ENCODE measurements around the gene GRK6. TPM values are rescaled to one million over a fixed set of nuclear protein-coding genes. Genes with fewer than 3 reads are reported as not detected.
"Not testable (repeated sequence)": the region's sequence is repeated elsewhere in the genome, so short reads cannot be mapped to it uniquely, and the experiment has no call there.

Gene GRK6
- total RNA-seq, 8 experiments from 2014 or later, result 16.2 to 29.5 (median 21.5) TPM

DNA sequence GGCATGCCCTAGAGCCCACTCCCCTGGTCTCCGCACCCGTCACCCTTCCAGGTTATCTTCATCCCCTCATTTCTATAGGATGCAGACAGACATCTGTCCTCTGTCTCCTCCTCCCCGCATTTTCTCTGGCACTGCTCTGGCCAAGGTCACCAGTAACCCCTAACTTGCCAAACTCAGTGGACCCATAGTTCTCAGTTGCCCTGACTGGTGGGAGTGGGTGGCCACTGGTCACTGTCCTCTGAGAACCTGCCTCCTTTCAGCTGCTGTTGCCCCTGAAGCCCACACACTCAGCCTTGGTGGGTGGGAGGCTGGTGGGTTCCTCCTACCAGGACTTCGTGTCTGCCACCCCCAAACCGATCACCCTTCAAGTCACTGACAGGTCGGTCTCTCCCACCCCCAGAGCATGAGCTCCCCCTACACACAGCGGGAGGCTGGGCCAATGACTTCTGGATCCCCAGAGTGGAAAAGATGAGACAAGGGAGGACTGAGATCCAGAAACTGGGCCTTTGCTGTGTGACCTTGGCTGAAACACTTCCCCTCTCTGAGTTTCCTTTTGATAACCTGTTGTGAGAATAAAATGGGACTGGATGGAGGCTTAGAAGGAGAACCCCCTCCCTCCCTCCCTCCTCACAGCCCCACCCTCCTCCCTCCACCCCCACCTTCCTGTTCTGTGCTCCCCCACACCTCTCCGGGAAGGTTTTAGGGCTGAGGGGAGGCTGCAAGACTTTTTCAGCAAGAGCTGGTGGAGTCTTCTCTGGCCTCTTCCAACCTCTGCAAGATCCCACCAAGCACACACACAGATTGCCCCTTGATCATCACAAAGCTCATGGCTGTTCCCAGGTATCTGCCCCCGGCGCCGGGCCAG, 49.3 kb downstream of the GRK6 start:
- no peak for ATAC-seq (replicated peaks in 6 of 8)
- H3K27ac ChIP-seq, result no peak overlapping the region
- WGBS, 10 experiments, result 25 to 100% (median 90%) methylated on average over 1 to 4 of the region's 11 CpGs; no CpG with 5 or more reads in 7 of the 10 experiments
- H3K4me3 ChIP-seq, result no peak overlapping the region
- peaks cover 28 to 29% of the 10 kb centered on the region in 2 donors for H3K4me1 ChIP-seq (replicated peaks in 1 of 2)
- in situ Hi-C loops (cut with MboI; ENCODE audit: low pct_unique_long_range_greater_than_20kb in 2 of 9, low sequenced_read_pairs in 9 of 9, unreplicated experiment in 9 of 9), result loop anchor here in 1 of 9 experiments (25.0 kb wide), 1 partner anchor 88 kb away; the partner anchor contains the start of gene SLC34A1

DNA sequence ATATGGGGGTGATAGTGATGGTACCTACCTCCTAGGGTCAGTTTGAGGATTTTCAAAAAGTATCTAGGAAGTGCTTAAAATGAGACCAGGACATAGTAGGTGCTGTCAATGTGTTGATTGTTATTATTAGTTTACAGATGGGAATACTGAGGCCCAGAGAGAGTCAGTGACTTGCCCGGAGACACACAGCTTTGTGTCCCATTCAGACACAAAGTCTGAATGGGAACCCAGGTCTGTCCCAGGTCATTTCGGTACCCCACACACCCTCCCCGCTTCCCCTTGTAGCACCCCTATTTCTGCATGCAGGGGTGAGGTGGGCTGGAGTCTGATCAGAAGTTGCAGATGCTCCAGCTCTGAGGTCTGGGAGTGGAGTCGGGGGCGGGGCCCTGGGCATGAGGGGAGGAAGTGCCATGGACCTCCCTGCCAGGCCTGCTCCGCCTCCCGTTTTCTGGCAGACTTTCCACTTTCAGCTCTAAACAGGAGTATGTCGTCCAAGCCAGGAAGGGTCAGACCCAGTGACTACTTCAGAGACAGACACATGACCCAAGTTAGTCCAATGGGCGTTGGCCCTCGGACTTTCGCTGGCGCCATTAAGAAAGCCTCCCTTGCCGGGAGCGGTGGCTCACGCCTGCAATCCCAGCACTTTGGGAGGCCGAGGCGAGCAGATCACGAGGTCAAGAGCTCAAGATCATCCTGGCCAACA, 50.2 kb downstream of the GRK6 start:
- no peak for ATAC-seq (replicated peaks in 6 of 8)
- H3K27ac ChIP-seq, result no peak overlapping the region
- 53 to 96% (median 90%) methylated on average over 3 to 13 of the region's 18 CpGs; no CpG with 5 or more reads in 6 of the 10 experiments for WGBS, 10 experiments
- in situ Hi-C loops (cut with MboI; ENCODE audit: low pct_unique_long_range_greater_than_20kb in 2 of 9, low sequenced_read_pairs in 9 of 9, unreplicated experiment in 9 of 9), result loop anchor here in 1 of 9 experiments (25.0 kb wide), 1 partner anchor 89 kb away; the partner anchor contains the start of gene SLC34A1
- no peak overlapping the region for H3K4me3 ChIP-seq
- peaks cover 19 to 20% of the 10 kb centered on the region in 2 donors for H3K4me1 ChIP-seq (replicated peaks in 1 of 2)

DNA sequence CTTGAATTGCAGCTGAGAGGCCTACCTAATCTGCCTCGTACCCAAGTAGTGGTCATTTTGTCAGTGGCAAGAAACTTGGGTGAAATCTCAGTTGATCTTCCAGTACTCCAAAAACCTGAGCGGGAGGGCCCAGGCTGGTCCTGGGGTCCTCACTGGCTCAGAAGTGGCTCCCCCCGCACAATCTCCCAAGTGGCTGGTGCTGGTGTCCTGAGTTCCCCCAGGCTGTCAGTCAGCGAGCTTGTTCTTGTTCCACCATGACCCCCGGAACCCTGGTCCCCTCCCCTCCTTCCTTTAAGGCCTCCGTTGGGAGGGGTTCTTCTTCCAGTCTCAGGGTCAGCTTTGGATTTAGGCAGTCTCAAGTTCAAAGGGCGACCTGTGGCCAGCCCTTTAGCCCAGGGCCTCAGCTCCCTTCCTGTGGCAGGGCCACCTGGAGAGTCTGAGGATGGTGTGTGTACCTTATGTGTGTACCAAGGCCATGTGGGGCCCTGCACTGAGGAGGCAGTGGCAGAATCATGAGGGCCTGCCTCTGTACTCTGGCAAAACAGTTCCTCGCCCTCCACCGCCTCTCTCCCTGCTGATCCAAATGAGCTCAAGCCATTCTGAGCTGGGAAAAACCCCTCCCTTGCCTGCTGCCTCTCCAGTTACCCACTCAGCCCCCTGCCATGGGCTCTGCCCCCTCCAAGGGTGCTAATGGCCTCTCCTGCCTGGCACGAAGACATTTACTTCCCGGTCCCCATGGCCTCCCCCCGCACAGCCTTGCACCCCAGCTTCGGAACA, 51.4 kb downstream of the GRK6 start:
- WGBS, 10 experiments, result 93 to 100% (median 94%) methylated on average over 1 to 6 of the region's 13 CpGs; no CpG with 5 or more reads in 5 of the 10 experiments
- Histone ChIP-seq H3K4me3 (no peak overlapping the region), H3K4me1 (replicated peaks in 1 of 2) (peaks cover 20 to 22% of the 10 kb centered on the region in 2 donors), H3K27ac (no peak overlapping the region)
- in situ Hi-C loops (cut with MboI; ENCODE audit: low pct_unique_long_range_greater_than_20kb in 2 of 9, low sequenced_read_pairs in 9 of 9, unreplicated experiment in 9 of 9), result loop anchor here in 1 of 9 experiments (25.0 kb wide), 1 partner anchor 91 kb away; the partner anchor contains the start of gene SLC34A1
- no peak for ATAC-seq (replicated peaks in 6 of 8)

DNA sequence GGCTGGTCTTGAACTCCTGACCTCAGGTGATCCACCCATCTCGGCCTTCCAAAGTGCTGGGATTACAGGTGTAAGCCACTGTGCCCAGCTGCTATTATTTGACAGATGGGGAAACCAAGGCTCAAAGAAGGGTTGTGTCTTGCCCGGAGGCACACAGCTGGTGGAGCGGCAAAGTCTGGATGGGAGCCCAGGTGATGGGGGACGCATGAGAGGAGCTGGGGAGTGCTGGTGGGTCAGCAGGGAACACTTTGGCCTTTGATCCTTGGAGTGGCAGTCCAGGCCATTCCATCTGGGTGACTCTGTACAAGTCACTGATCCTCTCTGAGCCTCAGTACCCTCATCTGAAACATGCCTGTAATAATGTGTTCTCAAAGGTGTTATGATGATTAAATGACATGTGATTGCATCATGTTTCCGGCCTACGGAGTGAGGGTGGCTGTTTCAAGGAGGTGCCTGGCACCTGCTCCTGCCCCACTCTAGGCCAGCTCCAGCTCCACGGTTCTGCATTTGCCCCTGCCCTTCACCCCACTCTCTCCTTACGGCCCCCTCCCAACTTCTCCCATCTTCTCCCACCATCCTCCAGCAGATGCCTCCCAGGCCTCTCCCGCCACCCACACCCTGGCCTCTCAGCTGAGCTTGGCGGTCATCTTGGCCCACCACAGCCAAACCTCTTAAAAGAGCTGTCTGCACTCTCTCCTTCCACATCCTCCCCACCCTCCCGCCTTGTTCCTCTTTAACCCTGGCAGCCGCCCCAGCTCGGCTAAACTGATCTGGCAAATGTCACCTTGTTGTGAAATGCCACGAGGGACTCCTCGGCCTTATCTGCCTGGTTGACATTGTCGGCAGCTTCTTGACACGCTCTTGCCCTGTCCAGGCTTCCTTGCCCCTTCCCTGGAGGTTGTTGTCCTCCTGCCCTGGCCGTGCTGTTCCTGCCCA, 52.5 kb downstream of the GRK6 start:
- in situ Hi-C loops (cut with MboI; ENCODE audit: low pct_unique_long_range_greater_than_20kb in 2 of 9, low sequenced_read_pairs in 9 of 9, unreplicated experiment in 9 of 9), result loop anchor here in 1 of 9 experiments (25.0 kb wide), 1 partner anchor 92 kb away; the partner anchor contains the start of gene SLC34A1

DNA sequence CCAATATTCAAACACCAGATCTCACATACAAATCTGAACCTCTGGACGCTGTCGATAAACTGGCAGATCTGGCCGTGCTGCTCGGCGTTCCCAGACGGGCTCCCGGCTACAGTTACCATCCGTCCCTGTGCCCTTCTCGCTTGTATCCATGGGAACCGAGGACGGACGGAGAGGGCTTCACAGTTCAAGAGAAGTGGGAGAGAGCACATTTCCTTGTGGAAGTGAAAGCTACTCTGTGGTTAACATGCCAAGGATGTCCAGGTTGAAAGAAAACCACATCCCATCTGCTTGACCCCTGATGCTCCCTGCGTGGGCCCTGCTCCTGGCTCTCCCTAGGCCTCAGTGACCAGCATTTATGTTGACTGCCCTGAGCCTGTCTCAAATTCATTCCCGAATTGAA, 53.3 kb downstream of the GRK6 start:
- H3K4me3 ChIP-seq, result no peak overlapping the region
- no peak overlapping the region for H3K27ac ChIP-seq
- in situ Hi-C loops (cut with MboI; ENCODE audit: low pct_unique_long_range_greater_than_20kb in 2 of 9, low sequenced_read_pairs in 9 of 9, unreplicated experiment in 9 of 9), result loop anchor here in 1 of 9 experiments (25.0 kb wide), 1 partner anchor 92 kb away; the partner anchor contains the start of gene SLC34A1
- peaks cover 14 to 16% of the 10 kb centered on the region in 2 donors for H3K4me1 ChIP-seq (replicated peaks in 1 of 2)
- peak in 3 of 8 experiments; percentile 21 to 71 (median 40) for ATAC-seq (replicated peaks in 6 of 8)
- 0 to 100% (median 56%) methylated on average over 1 to 7 of the region's 14 CpGs; no CpG with 5 or more reads in 2 of the 10 experiments for WGBS, 10 experiments

More for the DNA sequence above, 52.5 kb downstream of the GRK6 start:
- WGBS, 10 experiments, result 0 to 100% (median 60%) methylated on average over 1 to 7 of the region's 18 CpGs; no CpG with 5 or more reads in 3 of the 10 experiments
- peak in 4 of 8 experiments; percentile 3 to 41 (median 25) for ATAC-seq (replicated peaks in 6 of 8)
- Histone ChIP-seq H3K27ac (no peak overlapping the region), H3K4me3 (no peak overlapping the region), H3K4me1 (replicated peaks in 1 of 2) (peaks cover 21% of the 10 kb centered on the region in 2 donors)

DNA sequence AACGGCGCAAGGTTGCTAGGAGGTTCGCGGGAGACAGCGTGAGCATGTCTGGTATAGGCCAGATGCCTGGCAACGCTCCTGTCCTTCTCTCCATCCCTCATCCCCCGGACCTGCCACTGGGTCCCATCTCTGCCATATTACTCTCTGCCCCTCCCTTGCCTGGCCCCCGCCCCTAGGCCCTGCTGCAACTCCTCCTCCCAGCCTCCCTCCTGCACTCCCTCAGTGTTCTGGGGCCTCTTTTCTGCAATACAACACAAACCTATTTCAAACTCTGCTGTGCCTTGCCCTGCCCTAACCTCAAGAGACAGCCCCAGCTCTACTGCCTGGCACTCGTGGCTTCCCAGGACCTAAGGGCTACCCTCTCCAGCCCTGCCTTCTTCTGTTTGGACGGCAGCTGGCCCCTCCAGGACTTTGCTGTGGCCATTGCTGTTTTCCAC, 55.9 kb downstream of the GRK6 start:
- peaks cover 14 to 15% of the 10 kb centered on the region in 2 donors for H3K4me1 ChIP-seq (replicated peaks in 1 of 2)
- in situ Hi-C loops (cut with MboI; ENCODE audit: low pct_unique_long_range_greater_than_20kb in 2 of 9, low sequenced_read_pairs in 9 of 9, unreplicated experiment in 9 of 9), result loop anchor here in 1 of 9 experiments (25.0 kb wide), 1 partner anchor 95 kb away; the partner anchor contains the start of gene SLC34A1
- peak; percentile 5 to 77 (median 62) for ATAC-seq (replicated peaks in 6 of 8)
- WGBS, 10 experiments, result 17 to 100% (median 90%) methylated on average over 1 to 5 of the region's 10 CpGs; no CpG with 5 or more reads in 2 of the 10 experiments
- H3K4me3 ChIP-seq, result no peak overlapping the region
- H3K27ac ChIP-seq, result peak overlapping the region in 1 of 2 donors; percentile 14

DNA sequence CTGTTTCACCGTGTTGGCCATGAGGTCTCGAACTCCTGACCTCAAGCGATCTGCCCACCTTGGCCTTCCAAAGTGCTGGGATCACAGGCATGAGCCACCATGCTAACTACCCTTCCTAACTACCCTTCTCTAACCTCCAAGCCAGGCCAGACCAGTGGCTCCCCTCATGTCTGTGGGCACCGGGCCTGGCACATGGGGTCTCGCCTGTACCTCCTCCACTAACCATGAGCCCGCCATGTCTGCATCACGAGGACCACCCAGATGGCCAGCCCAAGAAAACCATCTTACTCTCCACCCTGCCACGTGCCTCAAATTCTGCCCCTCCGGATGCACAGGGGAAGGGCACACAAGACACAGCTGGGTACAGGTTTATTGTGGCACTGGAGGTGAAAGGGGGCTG, 56.6 kb downstream of the GRK6 start:
- in situ Hi-C loops (cut with MboI; ENCODE audit: low pct_unique_long_range_greater_than_20kb in 2 of 9, low sequenced_read_pairs in 9 of 9, unreplicated experiment in 9 of 9), result loop anchor here in 1 of 9 experiments (25.0 kb wide), 1 partner anchor 96 kb away; the partner anchor contains the start of gene SLC34A1
- 94 to 100% (median 100%) methylated on average over 1 to 6 of the region's 9 CpGs; no CpG with 5 or more reads in 7 of the 10 experiments for WGBS, 10 experiments
- Histone ChIP-seq H3K27ac (no peak overlapping the region), H3K4me3 (no peak overlapping the region), H3K4me1 (replicated peaks in 1 of 2) (peaks cover 14 to 15% of the 10 kb centered on the region in 2 donors)
- no peak for ATAC-seq (replicated peaks in 6 of 8)

DNA sequence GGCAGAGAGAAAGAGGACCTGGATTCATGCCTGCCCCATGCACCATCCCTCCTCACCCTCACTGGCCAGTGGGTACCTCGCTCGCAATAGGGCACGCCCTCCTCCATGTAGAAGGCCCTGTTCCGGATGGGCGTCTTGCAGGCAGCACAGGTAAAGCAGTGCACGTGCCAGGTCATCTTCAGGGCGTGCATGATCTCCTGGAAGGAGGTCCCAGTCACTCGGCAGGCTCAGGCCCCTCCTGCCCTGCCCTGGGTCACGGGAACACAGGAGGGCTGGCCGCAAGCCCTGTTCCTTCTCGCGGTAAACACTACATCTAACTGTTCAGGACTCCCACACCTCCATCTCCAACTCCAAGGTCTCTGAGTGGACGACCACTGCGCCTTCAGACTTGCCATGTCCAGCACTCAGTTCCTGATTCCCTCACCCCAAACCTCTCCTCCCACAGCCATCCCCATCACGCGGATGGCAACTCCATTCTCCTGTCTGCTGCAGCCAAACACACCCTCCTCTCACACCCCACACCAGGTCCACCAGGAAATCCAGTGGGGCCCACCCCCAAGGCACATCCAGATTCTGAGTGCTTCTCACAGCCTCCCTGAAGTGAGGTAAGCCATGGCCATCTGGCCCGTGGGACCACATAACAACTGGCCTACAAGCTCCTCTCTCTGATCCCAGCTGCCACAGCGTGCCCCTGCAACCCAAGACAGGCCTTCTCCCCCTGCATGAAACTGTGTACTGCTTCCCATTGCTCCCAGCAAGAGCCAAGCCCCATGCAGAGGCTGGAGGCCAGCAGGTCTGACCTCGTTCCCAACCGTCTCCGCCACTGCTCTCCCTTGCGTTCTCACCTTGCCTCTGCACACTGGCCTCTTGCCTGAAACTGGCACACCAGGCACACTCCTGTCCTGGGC, 57.8 kb downstream of the GRK6 start:
- in situ Hi-C loops (cut with MboI; ENCODE audit: low pct_unique_long_range_greater_than_20kb in 2 of 9, low sequenced_read_pairs in 9 of 9, unreplicated experiment in 9 of 9), result loop anchor here in 1 of 9 experiments (25.0 kb wide), 1 partner anchor 97 kb away; the partner anchor contains the start of gene SLC34A1
- ATAC-seq (replicated peaks in 6 of 8), result peak in 1 of 8 experiments; percentile 2
- Histone ChIP-seq H3K27ac (no peak overlapping the region), H3K4me1 (replicated peaks in 1 of 2) (peaks cover 10 to 15% of the 10 kb centered on the region in 2 donors), H3K4me3 (no peak overlapping the region)
- WGBS, 10 experiments, result 60 to 100% (median 98%) methylated on average over 1 to 8 of the region's 22 CpGs; no CpG with 5 or more reads in 5 of the 10 experiments

DNA sequence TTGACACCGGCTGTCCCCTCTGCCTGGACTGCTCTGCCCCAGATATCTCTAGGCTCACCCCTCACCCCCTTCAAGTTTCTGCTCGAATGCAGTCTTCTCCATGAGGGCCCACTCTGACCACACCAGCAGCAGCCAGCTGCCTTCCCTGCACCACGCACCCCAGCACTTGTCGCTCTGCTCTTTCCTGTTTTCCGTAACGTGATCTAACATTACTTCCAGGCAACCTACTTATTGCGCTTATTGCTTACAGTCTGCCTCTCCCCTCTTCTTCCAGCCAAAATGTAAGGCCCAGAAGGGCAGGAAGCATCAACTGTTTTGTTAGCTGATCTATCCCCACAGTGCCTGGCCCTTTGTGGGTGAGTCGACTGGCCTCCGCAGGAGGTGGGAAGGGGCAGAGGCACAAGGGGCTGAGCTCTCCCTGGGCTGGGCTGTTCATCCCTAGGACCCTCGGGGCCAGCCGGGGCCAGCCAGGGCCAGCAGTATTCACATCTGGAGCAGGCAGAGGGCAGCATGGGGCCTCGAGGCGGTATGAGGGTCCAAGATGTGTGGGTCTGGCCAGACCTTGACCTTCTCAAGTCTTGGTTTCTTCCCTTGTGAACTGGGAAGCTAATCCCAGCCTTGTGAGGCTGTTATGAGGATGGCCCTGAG, 58.5 kb downstream of the GRK6 start:
- in situ Hi-C loops (cut with MboI; ENCODE audit: low pct_unique_long_range_greater_than_20kb in 2 of 9, low sequenced_read_pairs in 9 of 9, unreplicated experiment in 9 of 9), result loop anchor here in 1 of 9 experiments (25.0 kb wide), 1 partner anchor 98 kb away; the partner anchor contains the start of gene SLC34A1
- H3K4me1 ChIP-seq (replicated peaks in 1 of 2), result peaks cover 10 to 18% of the 10 kb centered on the region in 2 donors
- ATAC-seq (replicated peaks in 6 of 8), result no peak
- no peak overlapping the region for H3K27ac ChIP-seq
- no peak overlapping the region for H3K4me3 ChIP-seq
- WGBS, 10 experiments, result 78 to 100% (median 89%) methylated on average over 1 to 9 of the region's 13 CpGs; no CpG with 5 or more reads in 2 of the 10 experiments

DNA sequence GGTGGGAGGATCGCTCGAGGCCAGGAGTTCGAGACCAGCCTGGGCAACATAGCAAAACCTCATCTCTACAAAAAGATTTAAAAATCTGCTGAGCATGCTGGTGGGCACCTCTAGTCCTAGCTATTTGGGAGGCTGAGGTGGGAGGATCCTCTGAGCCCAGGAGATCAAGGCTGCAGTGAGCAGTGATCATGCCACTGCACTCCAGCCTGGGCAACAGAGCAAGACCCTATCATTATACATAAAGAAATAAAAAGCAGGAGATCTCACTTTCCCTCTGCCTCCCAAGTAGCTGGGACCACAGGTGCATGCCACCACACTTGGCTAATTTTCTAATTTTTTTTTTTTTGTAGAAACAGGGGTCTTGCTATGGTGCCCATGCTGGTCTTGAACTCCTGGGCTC, 59.3 kb downstream of the GRK6 start:
- ATAC-seq (replicated peaks in 6 of 8); H3K4me3 ChIP-seq; H3K27ac ChIP-seq: not testable (repeated sequence)
- 80 to 100% (median 100%) methylated on average over 1 to 3 of the region's 3 CpGs; no CpG with 5 or more reads in 7 of the 10 experiments for WGBS, 10 experiments
- in situ Hi-C loops (cut with MboI; ENCODE audit: low pct_unique_long_range_greater_than_20kb in 2 of 9, low sequenced_read_pairs in 9 of 9, unreplicated experiment in 9 of 9), result loop anchor here in 1 of 9 experiments (25.0 kb wide), 1 partner anchor 98 kb away; the partner anchor contains the start of gene SLC34A1
- H3K4me1 ChIP-seq (replicated peaks in 1 of 2), result peaks cover 10 to 15% of the 10 kb centered on the region in 2 donors
